CD1c-positive myeloid dendritic cell (primary cell): ENCODE results near the gene TRAIP.

Experiments used
- DNase-seq: peaks from one replicate; pipeline ENCODE4 v3.0.0-alpha.2; 2016; ENCODE audit errors: extremely low spot score

The TRAIP gene

GRCh38 chr3:49873623-49874022, 17.3 kb upstream of the TRAIP start:
- no peak for DNase-seq

- no peak for DNase-seq
Measured at GRCh38 chr3:49872801-49873281, 16.5 kb upstream of the TRAIP start.

- DNase-seq, result no peak
Measured at GRCh38 chr3:49871531-49872153, 15.3 kb upstream of the TRAIP start.

- peak; percentile 9 for DNase-seq
Measured at GRCh38 chr3:49869525-49870126, 13.3 kb upstream of the TRAIP start, which contains the start of gene CAMKV. Gene CAMKV, minus strand, starts transcription at chr3:49869906. Its CDS starts 7,518 bp downstream, at chr3:49862388.

GRCh38 chr3:49868862-49869466, 12.6 kb upstream of the TRAIP start:
- DNase-seq, result no peak

GRCh38 chr3:49867871-49868321, 11.5 kb upstream of the TRAIP start:
- DNase-seq, result peak; percentile 16

- no peak for DNase-seq
Measured at GRCh38 chr3:49867400-49867799, 11.0 kb upstream of the TRAIP start.

GRCh38 chr3:49865198-49865784, 8.9 kb upstream of the TRAIP start:
- no peak for DNase-seq

GRCh38 chr3:49864505-49864904, 8.1 kb upstream of the TRAIP start:
- DNase-seq, result no peak

- DNase-seq, result no peak
Measured at GRCh38 chr3:49859576-49860305, 3.4 kb upstream of the TRAIP start.

GRCh38 chr3:49855662-49856061, 702 bp downstream of the TRAIP start:
- no peak for DNase-seq

GRCh38 chr3:49845694-49846093, 10.7 kb downstream of the TRAIP start:
- DNase-seq, result no peak

- no peak for DNase-seq
Measured at GRCh38 chr3:49844464-49845183, 11.7 kb downstream of the TRAIP start.

GRCh38 chr3:49842843-49843517, 13.4 kb downstream of the TRAIP start:
- no peak for DNase-seq

- DNase-seq, result no peak
Measured at GRCh38 chr3:49841806-49842205, 14.6 kb downstream of the TRAIP start.

- no peak for DNase-seq
Measured at GRCh38 chr3:49841126-49841696, 15.2 kb downstream of the TRAIP start.

GRCh38 chr3:49840388-49840787, 16.0 kb downstream of the TRAIP start:
- no peak for DNase-seq

GRCh38 chr3:49839193-49839809, 17.1 kb downstream of the TRAIP start:
- DNase-seq, result peak; percentile 87

GRCh38 chr3:49831341-49831740, 25.0 kb downstream of the TRAIP start:
- DNase-seq, result no peak

GRCh38 chr3:49826016-49826415, 30.3 kb downstream of the TRAIP start:
- DNase-seq, result no peak
